Islet of Langerhans (tissue), 1 donor: ENCODE measurements around the gene TSPAN7.

ENCODE experiments used
- FAIRE-seq: peaks from one replicate; lab custom pipeline; 2011; peaks lifted over from hg19 to GRCh38; lab: Jason Lieb, UNC

The TSPAN7 gene

DNA sequence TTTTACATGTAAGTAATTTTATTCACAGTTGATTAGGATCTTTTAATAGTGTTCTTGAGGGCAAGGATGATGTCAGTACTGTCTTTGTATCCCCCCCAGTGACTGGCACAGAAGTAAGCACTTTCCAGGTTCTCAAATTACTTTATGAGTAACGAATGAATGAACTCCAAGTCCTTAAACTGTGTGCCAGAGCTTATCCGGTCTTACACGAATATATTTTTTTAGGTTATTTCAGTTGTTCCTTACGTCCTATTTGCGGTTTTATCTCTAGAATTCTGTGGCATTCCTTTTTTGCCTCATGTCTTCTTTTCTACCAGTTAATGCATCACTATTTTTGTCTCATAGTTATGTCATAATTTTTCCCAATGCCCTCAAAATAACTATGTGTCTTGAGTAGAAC lies 133.1 kb downstream of the TSPAN7 start:
- no peak for FAIRE-seq

DNA sequence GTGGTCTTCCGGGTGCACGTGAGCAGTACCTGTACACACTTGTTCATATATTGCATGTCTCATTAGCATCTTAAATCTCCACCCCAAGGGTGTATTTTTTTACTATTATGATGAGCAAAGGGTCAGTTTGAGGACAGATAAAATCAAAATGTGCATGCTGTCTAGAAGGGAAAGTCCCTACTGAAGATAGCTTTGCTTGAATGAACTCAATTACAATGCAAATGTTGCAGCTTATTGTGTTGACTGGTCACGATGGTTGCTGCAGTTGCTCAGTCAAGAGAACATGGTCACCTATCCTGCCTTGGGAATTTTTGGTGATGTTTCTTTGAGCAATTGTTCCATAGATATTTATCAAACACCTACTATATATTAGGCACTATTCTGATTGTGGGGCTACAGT lies 136.1 kb downstream of the TSPAN7 start:
- no peak for FAIRE-seq

- FAIRE-seq, result no peak
Measured at GRCh38 chrX:38699121-38699520, 137.8 kb downstream of the TSPAN7 start.

DNA sequence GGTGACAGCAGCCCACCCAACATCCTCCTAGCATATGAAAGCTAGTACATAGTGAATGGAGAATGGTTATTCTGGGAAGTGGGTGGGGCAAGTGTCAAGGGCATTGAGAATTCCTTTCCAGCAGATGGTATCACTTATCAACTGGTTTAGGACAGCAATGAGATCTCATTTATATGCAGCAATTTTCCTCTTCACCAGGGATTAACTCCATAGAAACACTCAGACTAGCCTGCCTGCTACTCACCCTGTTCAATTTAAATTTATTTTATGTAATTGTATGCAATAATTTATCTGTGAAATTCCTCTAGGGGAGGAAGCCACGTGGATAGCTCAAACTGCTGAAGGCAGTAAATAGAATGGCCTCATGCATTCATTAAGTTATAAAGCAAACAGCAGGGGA lies 138.4 kb downstream of the TSPAN7 start:
- no peak for FAIRE-seq

DNA sequence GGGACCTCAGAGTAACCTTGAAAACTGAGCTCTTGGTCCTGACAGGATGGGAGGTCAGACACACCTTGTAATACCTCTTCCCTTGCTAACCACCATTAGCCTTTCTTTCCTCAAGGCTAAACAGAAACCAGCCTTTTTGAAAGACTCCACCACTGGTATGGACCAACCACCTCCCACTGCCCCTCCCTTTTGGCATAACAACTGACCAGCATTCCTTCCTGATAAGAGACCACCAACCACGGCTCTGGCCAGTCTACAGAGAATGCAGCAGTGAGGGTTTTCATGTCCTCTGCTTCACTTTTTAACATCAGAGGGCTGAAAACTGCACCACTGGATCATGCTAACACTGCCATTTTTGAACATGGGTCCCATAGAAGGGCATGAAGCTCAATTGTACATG lies 139.7 kb downstream of the TSPAN7 start:
- FAIRE-seq, result no peak

DNA sequence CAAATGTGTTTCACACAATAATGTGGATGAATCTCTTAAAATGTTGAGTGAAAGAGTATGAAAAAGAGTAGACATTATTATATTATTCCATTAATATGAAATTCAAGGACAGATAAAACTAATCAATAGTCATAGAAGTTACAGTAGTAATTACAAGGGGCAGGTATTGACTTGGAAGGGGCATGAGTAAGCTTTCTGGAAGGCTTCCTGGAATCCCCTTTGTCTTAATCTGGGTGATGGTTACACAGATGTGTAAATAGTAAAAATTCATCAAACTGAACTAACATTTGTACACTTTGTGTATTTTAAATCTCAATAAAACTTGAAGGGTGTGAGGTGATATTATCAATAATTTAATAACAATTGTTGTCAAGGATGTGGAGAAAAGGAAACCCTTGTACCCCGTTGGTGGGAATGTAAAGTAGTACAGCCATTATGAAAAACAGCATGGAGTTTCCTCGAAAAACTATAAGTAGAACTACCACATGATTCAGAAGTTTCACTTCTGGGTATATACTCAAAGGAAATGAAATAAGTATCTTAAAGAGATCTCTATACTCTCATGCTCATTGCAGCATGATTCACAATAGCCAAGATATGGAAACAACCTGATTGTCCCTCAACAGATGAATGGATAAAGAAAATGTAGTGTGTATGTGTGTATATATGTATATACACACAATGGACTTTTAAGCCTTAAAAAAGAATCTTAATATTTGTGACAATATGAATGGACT lies 143.0 kb downstream of the TSPAN7 start:
- FAIRE-seq, result peak; percentile 45

- no peak for FAIRE-seq
Measured at GRCh38 chrX:38717871-38718270, 156.5 kb downstream of the TSPAN7 start.

DNA sequence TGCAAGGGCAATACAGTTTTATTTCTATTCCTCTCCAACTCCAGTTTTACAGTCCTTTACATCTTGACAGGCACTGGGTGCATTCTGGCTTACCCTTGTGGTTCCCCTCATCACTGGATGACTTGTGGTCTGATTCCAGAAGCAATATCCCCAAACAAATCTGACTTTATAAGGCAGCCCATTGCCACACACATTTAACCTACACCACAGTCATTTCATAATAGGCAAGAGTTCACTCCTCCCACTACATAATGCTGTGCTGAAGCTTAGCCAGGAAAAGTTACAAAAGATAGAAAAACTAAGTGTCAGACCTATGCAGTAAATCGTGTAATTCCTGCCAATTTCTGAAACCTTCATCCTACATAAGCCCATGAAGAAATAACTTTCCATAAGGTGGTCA lies 157.0 kb downstream of the TSPAN7 start:
- no peak for FAIRE-seq

DNA sequence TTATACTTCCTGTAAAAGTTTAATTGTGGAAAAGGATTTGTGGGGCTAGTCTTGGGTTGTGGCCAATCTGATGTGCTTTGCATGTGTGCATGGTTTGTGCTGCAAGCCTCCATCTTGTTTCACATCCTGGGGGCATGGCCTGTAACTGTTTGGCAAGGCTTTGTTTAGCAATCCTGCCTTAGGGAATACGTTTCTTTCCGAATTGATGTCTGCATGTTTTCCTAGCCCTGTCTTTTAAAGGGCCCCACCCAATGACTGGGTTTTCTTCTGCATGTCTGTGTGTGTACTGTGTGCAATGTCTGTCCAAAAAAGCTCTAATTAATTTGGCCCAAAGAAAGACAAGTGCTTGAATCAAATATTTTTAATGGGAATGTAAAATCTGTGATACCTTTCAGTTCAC lies 165.3 kb downstream of the TSPAN7 start:
- no peak for FAIRE-seq

- no peak for FAIRE-seq
Measured at GRCh38 chrX:38727668-38728067, 166.3 kb downstream of the TSPAN7 start.

DNA sequence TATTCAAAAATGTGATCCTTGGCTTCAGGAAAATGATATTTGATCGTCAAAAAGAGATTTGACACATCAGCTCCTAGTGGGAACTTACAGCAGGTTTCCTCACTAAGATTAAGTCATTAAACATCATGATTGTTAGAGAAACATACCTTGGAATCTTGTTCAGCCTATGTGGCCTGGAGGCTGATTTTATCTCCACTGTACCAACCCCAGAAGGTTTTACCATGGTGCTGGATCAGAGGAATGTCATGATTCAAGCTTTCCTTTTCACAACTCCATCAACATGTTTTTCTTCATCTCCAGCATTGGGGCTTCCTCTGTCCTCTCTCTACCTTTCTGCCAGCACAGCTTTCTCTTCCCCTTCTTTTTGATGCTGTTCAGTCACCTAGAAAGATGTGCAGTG lies 171.5 kb downstream of the TSPAN7 start:
- FAIRE-seq, result no peak
